Measurements from ENCODE around the gene ADGRD2. TPM values are rescaled to one million over a fixed set of nuclear protein-coding genes. Genes with fewer than 3 reads are reported as not detected.

ADGRD2 gene
- total and polyA plus RNA-seq, 9 of the 15 experiments (the other 6 are each of a cell fraction or from before 2014, with no cell fraction given): not detected

DNA sequence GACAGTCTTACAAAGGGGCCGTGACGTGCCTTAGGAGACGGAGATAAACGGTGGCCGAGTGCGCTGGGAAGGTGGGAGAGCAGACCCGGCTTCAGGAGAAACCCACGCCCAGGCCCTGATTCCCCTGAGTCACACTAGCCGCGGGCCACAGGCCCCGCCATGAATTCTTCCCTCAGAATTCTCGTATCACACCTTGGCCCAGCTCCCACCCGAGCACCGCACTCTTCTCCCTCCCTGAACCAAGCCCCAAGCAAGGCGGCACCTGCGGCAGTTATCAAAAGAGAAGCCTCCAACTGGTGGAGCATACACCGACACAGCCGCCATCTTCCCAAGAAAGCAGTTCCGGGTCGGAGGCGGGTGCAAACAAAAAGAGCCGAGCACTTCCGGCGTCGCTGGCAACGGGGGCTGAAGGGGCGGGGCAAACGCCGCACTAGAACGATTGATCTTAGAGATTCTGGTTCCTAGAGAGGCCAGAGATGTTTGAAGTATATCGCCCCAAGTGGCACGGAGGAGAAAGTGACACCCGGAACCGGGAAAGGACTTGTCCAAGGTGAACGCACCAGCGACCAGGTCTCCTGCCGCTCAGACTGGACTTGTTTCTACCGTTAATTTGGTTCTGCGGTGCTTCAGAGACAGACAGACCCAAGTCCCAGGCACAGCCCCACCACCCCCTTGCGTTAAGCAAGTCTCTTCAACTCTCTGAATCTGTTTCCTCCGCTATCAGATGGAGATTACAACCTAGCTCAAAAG, 35.0 kb upstream of the ADGRD2 start, which contains the start of gene PSMB7 (continued):
- TF ChIP-seq, protein P1, sequence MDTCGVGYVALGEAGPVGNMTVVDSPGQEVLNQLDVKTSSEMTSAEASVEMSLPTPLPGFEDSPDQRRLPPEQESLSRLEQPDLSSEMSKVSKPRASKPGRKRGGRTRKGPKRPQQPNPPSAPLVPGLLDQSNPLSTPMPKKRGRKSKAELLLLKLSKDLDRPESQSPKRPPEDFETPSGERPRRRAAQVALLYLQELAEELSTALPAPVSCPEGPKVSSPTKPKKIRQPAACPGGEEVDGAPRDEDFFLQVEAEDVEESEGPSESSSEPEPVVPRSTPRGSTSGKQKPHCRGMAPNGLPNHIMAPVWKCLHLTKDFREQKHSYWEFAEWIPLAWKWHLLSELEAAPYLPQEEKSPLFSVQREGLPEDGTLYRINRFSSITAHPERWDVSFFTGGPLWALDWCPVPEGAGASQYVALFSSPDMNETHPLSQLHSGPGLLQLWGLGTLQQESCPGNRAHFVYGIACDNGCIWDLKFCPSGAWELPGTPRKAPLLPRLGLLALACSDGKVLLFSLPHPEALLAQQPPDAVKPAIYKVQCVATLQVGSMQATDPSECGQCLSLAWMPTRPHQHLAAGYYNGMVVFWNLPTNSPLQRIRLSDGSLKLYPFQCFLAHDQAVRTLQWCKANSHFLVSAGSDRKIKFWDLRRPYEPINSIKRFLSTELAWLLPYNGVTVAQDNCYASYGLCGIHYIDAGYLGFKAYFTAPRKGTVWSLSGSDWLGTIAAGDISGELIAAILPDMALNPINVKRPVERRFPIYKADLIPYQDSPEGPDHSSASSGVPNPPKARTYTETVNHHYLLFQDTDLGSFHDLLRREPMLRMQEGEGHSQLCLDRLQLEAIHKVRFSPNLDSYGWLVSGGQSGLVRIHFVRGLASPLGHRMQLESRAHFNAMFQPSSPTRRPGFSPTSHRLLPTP (IDR thresholded peaks at IDR 0.05; ENCODE audit: borderline replicate concordance, extremely low read depth, insufficient read length): no peak
- TF ChIP-seq ZNF197 (CRISPR knock-in tag; IDR thresholded peaks at IDR 0.05; ENCODE audit: low read depth): no peak
- TF ChIP-seq TAL1 (IDR thresholded peaks at IDR 0.05): no peak
- TF ChIP-seq ILK (tag; IDR thresholded peaks at IDR 0.05; ENCODE audit: borderline replicate concordance, low read depth): no peak
- TF ChIP-seq SRSF3 (IDR thresholded peaks at IDR 0.05; ENCODE audit: insufficient read depth, low read length): no peak
- peak; percentile 94 for TF ChIP-seq EP400 (IDR thresholded peaks at IDR 0.05)
- TF ChIP-seq IRF2 (CRISPR knock-in tag; IDR thresholded peaks at IDR 0.05): no peak
- no peak for TF ChIP-seq ZNF384 (IDR thresholded peaks at IDR 0.05; ENCODE audit: low read depth, low read length)
- no peak for TF ChIP-seq ZNF778 (CRISPR knock-in tag; IDR thresholded peaks at IDR 0.05)
- no peak for TF ChIP-seq MCM2 (IDR thresholded peaks at IDR 0.05; ENCODE audit: low read depth)
- TF ChIP-seq BRCA1 (IDR thresholded peaks at IDR 0.05): no peak
- no peak for TF ChIP-seq BRCA1 (CRISPR knock-in tag; IDR thresholded peaks at IDR 0.05)
- 0 out of 2 replicates have a peak, but pooled peaks have one; percentile 28 for TF ChIP-seq TRIM28 (IDR thresholded peaks at IDR 0.05)
- TF ChIP-seq HDAC2 (IDR thresholded peaks at IDR 0.05): peak; percentile 92
- peak; percentile 72 for TF ChIP-seq JUND (IDR thresholded peaks at IDR 0.05; ENCODE audit: borderline replicate concordance, low read depth, low read length)
- TF ChIP-seq JUND (tag; IDR thresholded peaks at IDR 0.05; ENCODE audit: borderline replicate concordance, low read depth, low read length): no peak; the same call in 2 of the 3 replicates
- TF ChIP-seq SETDB1 (IDR thresholded peaks at IDR 0.05; ENCODE audit: low read length): no peak
- no peak for TF ChIP-seq SMARCA4 (IDR thresholded peaks at IDR 0.05)
- TF ChIP-seq SRSF7 (optimal IDR thresholded peaks at IDR 0.05; ENCODE audit: low read depth, low read length): no peak
- peak; percentile 64; the same call in 1 of the 2 replicates for TF ChIP-seq ELF2 (CRISPR knock-in tag; IDR thresholded peaks at IDR 0.05)
- no peak for TF ChIP-seq GATA2 (CRISPR knock-in tag; IDR thresholded peaks at IDR 0.05)
- no peak for TF ChIP-seq KDM2B (CRISPR knock-in tag; IDR thresholded peaks at IDR 0.05)
- no peak for TF ChIP-seq OTX1 (CRISPR knock-in tag; IDR thresholded peaks at IDR 0.05)
- TF ChIP-seq STAT5B (CRISPR knock-in tag; IDR thresholded peaks at IDR 0.05): no peak
- TF ChIP-seq, protein P2, sequence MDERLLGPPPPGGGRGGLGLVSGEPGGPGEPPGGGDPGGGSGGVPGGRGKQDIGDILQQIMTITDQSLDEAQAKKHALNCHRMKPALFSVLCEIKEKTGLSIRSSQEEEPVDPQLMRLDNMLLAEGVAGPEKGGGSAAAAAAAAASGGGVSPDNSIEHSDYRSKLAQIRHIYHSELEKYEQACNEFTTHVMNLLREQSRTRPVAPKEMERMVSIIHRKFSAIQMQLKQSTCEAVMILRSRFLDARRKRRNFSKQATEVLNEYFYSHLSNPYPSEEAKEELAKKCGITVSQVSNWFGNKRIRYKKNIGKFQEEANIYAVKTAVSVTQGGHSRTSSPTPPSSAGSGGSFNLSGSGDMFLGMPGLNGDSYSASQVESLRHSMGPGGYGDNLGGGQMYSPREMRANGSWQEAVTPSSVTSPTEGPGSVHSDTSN (CRISPR knock-in tag; IDR thresholded peaks at IDR 0.05; ENCODE audit: low read depth): no peak
- TF ChIP-seq, protein P2 (tag; conservative IDR thresholded peaks at IDR 0.05; ENCODE audit: low read depth): 0 out of 2 replicates have a peak, but pooled peaks have one; percentile 32
- TF ChIP-seq ZNF785 (CRISPR knock-in tag; IDR thresholded peaks at IDR 0.05): no peak

Measured in K562 (cell line).